HK-2 (cell line): Measurements from ENCODE around the gene FAM118A.
"Not testable (repeated sequence)": the region's sequence is repeated elsewhere in the genome, so short reads cannot be mapped to it uniquely, and the experiment has no call there.

Experiments
- DNase-seq: peaks from one replicate; pipeline ENCODE4 v3.0.0-alpha.2; 2018; ENCODE audit not compliant: unreplicated experiment

FAM118A gene

DNA sequence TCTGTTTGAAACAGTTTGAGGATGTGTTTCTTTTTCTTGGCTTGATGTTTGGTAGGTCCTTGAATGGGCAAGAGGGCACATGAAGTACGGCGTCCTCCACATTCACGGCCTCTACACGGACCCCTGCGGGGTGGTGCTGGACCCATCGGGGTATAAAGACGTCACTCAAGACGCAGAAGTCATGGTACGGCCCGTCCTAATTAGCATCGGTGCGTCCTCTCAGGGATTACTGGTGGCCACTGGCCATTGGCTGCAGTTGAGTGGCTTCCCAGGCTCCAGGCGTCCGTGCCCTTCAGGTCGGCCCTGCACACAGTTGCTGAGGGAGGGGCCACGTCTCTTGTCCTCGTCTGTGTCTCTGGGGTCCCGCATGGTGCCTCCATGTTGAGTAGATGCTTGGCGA lies 20.8 kb downstream of the FAM118A start:
- no peak for DNase-seq

DNA sequence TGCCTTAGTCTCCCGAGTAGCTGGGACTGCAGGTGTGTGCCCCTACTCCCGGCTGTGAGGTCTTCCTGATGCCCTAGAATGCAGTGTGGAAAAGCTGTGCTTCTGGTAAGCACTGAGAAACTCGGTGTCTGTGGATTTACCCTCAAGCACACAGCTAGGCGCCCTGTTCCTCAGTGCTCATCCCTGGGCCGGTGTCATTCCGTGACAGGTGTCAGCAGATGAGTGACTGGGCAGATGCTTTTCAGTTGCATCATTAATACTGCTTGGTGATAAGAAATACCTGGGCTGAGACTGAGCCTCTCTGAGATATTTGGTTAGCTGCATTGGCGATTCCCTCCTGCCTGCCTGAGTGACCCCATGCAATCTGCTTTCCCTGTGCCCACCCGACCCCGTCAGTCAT lies 21.8 kb downstream of the FAM118A start:
- DNase-seq: no peak

DNA sequence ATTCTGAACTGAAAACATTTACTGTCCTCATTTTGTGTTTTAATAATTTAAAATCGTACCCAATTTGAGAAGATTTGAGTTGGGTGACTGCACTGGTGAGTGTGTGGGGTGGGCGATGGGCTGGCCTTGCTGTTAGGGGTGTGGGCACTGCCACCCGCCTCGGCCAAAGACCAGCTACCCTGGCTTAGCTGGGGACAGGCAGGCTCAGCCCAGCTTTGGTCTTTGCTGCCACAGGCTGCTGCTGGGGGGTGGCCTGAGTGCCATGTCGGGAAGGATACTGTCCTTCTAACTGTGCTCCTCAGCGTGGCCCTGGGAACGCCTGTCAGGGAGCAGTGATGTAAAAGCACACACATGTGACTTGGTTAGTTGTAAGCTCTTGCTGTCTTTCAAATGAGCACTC lies 22.3 kb downstream of the FAM118A start:
- DNase-seq: no peak

DNA sequence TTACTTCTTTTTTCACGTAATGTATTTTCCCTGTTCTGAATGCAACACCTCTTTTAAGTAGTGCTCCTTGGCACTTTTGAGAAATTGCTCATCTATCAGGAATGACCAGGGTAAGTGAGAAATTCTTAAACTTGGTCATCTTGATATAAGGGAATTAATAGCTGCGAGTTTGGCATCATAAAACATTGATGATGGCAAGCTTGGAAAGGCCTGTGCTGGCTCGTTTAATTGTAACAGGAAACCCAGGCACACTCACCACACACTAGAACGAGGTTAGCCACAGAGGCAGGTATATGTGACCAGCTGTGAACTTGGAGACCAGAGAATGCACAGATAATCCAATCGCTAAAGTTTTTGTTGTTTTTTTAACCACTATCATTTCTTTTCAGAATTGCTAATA lies 24.3 kb downstream of the FAM118A start:
- no peak for DNase-seq

DNA sequence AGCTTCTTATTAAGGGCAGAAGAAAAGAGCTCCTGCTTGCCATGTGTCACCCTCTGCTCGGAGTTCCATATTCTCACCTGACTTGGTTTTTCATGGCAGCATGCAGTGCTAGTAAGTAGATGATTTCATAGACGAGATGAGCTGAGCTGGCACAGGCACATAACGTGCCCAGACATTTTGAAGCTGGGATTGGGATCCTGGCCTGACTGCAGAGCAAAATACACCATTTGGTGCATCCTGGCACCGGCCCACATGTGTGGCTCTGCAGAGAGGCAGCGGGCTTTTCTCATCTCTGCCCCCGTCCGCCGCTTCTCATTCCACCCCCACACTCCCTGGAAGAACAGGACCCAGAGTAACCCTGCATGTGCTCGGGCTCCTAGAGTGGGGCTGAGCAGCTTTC lies 24.8 kb downstream of the FAM118A start:
- DNase-seq: no peak

DNA sequence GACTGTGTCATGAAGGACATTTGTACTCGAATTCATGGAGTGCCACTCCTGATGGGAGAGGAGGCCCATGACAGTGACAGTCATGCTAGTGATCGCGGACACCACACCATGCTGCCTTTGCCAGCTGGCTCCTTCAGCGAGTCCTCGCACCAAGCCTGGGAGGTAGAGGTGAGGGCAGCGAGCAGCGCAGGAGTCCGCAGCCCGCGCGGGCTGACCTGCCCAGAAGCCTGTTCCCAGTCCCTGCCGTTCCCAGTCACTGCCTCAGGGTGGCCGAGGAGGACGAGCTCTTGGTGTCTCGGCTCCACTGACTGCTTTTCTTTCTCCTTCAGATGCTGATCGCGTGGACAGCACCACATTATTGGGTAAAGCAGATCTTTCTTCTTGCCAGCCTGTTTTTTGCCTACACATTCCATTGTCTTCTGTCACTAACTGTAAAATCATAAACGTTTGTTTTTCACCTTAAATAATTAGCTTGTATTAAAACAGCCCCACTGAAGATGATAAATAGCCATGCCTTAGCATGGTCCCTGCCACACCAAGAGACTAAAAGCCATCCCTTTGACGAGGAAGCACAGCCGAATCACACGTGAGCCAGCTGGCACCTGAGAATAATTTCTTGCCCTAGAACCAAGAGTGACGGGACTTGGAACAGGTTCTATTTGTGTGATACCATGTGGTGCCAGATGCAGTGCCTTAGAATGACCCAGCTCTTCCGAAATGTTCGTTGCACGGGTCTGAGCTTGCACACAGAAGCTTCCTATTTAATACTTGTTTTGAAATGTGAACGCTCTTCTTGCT lies 25.5 kb downstream of the FAM118A start:
- DNase-seq: no peak

DNA sequence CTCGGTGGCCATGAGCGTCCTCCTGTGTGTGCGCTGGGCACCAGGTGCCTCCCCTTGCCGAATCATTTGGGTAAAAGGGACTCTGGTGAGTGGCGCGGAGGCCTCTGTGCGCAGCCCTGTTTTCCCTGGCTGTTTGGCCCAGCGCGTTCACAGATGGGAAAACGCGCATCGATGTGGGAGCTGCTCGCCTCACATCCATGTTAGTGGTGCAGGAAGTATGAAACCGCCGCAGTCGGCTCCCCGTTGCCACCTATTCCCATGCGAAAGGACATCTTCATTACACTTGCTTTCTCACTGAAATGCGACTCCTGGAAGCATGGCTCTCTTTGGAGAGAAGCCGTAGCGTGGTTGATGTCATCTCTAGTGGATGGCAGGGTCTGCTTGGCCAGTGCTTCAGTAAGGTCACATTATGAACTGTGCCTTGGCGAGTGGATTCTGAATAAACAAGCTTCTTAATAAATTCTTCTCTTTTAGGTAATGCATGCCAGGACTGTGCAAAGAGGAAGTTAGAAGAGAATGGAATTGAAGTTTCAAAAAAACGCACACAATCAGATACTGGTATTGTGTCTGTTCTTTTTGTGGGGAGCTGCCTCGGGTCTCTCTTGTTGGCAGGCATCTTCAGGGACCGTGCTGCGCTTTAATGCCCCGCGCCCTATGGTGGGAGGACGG lies 26.3 kb downstream of the FAM118A start:
- no peak for DNase-seq

DNA sequence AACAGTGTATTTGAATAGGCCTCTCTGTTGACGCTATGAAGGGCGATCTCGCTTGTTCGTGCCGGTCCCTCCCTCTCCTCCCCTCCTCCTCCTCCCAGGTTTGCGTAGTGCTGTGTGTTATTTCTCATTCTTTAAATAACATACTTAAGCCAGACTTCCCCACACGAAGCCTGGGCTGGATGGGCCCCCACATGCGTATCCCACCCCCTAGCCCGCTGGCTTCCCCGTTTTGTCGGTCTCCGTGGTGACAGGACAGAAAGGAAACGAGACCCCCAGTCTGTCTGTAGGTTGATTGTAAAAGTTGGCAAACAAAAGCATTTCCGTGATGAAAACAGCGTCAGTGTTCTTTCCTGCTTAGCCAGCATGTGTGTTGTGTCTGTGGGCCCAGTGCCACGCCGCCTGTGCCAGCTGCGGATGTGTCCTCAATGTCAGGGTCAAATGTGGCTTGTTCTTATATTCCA lies 27.3 kb downstream of the FAM118A start:
- DNase-seq: no peak

DNA sequence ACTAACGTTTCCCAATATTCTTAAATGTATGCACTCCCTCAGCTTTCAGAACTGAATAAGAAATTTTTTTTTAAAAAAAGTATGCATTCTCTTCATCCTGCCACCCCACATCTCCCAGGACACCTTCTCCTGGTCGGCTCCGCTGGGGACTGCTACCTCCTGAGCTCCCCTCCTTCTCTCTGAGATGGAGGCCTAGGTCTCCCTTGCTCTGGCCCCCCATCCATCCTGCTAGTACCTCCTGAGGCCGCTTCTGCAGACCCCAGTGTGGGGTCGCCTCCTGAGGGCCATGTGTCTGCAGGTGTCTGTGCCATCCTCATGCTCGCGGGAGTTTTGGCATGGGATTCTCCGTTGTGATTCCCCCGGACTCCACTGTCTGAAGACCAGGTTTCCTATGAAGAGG lies 27.8 kb downstream of the FAM118A start:
- DNase-seq: no peak

DNA sequence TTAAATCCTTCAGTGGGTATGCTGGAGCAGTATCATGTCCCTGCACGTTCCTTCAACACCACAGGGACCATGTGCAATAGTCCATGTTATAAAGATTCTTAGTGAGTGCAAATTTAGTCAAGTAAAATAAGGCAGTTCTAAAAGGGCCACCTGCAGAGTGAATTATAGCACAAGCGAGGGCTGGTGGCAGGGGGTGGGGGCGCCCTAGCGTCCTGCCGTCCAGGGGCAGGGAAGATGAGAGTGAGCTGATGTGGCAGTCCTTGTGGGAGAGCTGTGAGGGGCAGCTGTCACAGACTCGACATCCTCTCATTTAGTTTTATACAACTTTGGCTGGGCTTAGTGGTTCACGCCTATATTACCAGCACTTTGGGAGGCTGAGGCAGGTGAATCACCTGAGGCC lies 29.1 kb downstream of the FAM118A start:
- no peak for DNase-seq

DNA sequence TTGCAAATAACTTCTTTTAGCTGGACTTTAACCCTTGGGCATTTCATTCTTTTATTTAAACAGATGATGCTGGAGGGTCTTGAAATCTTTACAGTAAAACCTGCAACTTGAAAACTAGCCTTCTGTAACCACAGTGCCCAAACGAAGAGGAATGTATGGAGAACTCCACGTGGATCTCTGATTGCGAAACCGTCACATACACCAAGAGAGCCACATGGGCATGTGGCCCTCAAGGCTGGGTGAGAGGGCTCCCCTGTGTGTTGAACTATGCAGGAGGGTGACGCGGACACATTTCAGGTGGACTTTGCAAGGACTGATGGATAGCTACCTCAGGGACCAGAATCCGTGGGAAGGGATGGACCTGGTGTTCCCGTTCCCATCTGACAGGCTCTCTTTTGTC lies 30.6 kb downstream of the FAM118A start:
- DNase-seq: no peak

DNA sequence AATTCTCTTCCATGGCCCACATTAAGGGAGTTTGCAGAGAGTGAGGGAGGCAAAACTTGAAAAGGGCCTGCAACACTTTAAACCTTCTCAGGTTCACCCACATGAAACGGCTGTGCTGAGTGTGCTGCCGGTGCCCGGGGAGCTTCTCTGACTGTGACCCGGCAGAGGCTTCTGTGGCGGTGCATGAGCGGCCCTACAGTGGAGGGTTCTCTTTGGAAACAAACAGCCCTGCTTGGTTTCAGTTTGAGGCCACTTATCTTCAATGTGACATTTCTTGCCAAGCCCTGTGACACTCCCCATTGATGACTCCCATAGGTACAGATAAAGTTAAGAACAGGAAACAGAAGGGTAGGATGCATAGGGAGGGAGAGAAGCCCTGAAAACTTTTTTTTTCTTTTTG lies 31.8 kb downstream of the FAM118A start:
- no peak for DNase-seq

DNA sequence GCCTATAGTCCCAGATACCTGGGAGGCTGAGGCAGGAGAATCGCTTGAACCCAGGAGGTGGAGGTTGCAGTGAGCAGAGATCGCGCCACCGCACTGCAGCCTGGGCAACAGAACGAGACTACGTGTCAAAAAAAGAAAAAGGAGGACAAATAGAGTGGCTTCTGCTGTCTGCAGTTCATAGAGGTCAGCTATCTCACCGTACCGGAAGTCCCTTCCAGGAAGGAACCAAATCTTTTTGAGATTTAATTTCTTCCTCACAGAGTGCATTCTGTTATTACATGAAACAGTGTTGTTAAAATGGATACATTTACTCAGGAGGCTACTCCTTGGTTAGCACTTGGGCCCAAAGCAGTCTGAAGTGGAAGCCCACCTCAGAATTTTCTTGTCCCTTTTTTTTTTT lies 33.4 kb downstream of the FAM118A start:
- no peak for DNase-seq

DNA sequence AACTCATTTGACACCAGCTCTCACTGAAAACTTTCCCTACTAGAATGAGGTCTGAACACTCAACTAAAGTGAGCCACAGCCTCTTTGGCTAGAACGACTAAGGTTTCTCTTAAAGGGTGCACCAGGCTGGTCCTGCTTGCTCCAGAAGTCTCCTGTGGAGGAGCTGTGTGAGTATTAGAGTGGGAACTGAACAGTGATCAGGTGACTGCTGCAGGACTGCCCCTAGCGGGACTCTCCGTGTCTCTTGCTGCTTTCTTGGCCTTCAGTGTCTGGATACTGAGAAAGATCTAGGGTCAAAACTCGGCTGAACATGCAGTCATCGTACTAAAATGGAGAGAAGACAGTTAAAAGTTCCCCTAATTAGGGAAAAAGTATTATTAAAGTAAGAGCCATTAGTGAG lies 34.6 kb downstream of the FAM118A start:
- no peak for DNase-seq

DNA sequence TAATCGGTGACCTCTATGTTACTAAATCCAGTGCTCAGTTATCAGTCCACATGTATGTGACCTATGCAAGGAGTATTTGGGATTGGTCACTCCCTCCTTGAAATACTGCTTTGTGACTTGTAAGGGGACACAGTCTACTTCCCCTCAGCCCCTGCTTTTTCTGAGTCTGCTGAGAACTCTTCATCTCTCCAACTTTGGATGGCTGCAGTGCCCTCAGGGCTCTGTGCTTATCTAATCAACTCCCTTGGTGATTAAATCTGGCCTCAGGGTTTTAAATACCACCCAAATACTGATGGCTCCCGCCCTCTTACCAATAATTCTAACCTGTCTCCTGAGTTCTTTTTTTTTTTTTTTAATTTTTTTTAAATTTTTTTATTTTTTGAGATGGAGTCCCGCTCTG lies 40.2 kb downstream of the FAM118A start:
- no peak for DNase-seq

DNA sequence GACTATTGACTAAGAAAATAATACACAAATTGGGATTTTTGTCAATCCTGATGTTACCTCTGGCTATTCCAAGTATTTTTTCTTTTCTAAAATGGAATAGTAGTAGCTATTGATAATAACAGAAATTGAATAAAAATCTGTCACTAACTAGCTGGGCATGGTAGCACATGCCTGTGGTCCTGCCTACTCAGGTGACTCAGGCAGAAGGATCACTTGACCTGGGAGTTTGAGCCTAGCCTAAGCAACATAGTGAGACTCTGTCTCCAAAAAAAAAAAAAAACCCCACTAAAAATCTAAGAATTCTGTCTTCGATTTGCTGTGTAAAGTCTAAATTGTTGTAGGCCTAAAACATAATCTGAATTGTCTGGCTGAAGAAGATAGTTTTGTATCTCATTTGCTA lies 42.2 kb downstream of the FAM118A start:
- no peak for DNase-seq

DNA sequence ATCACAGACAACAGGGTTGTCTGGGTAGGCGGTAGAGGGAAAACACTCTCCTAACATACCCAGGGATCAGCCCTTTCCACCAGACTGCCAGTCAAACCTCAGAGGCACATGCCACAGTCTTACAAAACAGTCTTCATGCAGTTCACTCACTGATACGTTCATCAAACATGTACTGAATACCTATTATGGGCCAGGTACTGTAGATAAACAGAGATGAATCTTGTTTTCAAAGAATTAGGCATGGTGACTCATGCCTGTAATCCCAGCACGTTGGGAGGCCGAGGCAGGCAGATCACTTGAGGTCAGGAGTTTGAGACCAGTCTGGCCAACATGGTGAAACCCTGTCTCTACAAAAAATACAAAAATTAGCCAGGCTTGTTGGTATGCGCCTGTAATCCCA lies 43.0 kb downstream of the FAM118A start:
- DNase-seq: not testable (repeated sequence)

DNA sequence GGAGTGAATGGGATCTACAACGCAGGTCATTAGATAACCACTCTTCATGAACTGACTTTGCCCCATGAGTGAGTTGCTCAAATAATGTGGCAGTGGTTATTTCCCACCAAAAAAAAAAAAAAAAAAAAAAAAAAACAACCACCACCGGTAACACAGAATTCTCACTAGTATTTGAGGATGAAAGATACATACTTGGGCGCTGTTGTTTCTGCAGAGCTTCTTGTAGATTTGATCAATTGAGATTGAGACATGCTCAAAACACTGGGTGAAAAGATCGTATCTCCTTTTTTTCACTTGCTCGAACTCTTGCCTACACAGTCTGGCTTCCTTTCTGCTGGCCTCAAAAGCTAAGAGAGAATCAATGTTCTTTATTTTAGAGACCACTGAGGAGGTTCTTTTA lies 44.1 kb downstream of the FAM118A start:
- DNase-seq: no peak

DNA sequence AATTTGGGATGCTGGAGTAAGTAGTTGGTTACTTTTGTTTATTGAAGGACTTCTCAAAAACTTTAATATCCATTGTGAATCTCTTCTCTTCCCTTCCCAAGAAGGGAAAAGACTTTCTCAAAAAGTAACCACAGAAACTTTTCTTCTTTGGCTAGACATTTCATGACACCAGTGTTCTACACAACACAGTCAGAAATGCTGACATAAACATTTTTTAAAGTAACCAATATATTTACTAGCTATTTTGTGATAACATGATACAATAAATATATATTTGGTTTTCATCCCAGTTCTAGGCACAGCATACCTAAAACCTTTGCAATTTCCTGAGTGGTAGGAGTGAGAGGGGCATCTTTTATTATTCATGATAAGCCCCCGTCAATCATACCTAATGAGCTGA lies 47.8 kb downstream of the FAM118A start:
- no peak for DNase-seq

DNA sequence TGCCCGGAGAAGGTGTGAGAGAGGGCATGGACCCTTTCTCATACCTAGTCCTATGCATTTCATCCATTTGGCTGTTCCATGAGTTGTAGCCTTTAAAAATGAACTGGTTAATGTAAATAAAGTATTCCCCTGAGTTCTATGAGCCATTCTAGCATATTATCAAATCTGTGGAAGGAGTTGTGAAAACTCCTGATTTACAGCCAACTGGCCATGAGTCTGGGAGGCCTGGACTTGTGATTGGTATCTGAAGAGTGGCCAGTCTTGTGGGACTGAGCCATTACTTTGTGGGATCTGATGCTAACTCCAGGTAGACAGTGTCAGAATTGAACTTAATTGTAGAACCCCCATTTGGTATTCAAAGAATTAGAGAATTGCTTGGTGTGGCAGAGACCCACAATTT lies 48.4 kb downstream of the FAM118A start:
- no peak for DNase-seq

DNA sequence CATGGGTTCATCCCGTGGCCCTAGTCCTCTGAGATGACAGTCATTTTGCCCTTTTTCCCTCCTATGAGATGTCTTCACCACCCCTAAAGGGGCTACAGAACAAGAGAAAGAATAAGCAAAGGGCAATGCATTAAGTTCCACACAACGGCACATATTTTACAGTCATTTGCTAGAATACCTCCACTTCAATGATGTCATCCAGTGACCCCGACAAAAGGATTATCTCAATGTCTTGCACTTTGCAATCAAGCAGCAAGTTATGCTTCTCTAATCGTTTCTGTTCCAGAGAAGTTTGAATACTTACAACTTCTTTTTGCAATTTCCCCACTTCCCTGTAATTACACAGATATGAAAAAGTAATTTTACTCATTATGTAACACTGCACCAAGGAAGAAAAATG lies 49.9 kb downstream of the FAM118A start:
- no peak for DNase-seq

DNA sequence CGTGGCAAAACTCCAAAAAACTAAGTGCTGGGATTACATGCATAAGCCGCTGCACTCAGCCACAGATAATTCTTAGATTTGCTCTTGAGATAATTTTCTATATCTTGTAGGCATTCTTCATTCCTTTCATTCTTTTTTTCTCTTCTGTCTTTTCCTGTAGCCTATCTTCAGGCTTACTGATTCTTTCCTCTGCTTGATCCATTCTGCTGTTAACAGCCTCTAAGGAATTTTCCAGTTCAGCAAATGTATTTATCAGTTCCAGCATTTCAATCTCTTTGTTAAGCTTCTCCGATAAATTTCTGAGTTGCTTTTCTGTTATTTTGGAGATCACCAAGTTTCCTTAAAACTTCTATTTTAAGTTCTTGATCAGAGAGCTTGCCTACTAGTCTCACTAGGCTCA lies 57.0 kb downstream of the FAM118A start:
- DNase-seq: no peak

DNA sequence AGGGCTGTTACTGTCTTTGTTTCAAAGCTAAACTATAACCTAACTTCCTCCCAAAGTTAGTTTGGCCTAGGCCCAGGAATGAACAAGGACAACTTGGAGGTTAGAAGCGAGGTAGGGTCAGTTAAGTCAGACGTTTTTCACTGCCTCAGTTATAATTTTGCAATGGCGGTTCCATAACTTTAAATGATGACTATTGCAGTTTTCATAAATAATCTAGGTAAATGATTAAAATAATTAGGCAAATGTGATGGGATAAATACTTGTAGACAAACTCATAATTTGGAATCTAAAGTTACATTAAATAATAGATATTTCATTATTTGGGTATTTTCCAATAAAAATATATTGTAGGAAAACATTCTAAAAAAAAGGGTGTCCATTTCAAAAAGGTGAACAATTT lies 63.9 kb downstream of the FAM118A start:
- DNase-seq: not testable (repeated sequence)

DNA sequence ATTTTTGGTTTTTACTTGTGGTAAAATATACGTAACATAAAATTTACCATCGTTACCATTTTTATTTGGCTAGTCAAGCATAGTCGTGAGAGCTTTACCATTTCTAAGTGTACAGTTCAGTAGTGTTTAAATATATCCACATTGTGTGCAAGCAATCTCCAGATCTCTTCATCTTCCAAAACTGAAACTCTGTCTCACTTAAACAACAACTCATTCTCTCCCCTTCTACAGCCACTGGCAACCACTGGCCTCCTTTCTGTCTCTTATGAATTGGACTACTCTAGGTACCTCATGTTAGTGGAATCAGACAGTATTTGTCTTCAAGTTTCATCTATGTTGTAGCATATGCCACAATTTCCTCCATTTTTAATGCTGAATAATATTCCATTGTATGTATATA lies 66.3 kb downstream of the FAM118A start:
- DNase-seq: no peak
